Glutamatergic neuron (in vitro differentiated cells): Measurements from ENCODE around the gene SPOCD1. TPM values are rescaled to one million over a fixed set of nuclear protein-coding genes. Genes with fewer than 3 reads are reported as not detected.

Experiments used
- DNase-seq: peaks from one replicate; pipeline ENCODE4 v3.0.0; 2022
- H3K27ac Mint-ChIP-seq: one replicate; pipeline ENCODE4 v1.8.0; 2020; ENCODE audit warnings: mild to moderate bottlenecking, mixed read lengths, inconsistent platforms; ENCODE audit not compliant: unreplicated experiment
- H3K27me3 Mint-ChIP-seq: one replicate; pipeline ENCODE4 v1.8.0; 2020; ENCODE audit warnings: mild to moderate bottlenecking, moderate library complexity, mixed read lengths, inconsistent platforms; ENCODE audit not compliant: unreplicated experiment
- H3K36me3 Mint-ChIP-seq: one replicate; pipeline ENCODE4 v1.8.0; 2020; ENCODE audit warnings: mild to moderate bottlenecking, mixed read lengths, inconsistent platforms; ENCODE audit not compliant: unreplicated experiment
- H3K4me1 Mint-ChIP-seq: one replicate; pipeline ENCODE4 v1.8.0; 2020; ENCODE audit warnings: mild to moderate bottlenecking, low read depth, mixed read lengths, inconsistent platforms; ENCODE audit not compliant: unreplicated experiment
- H3K4me3 Mint-ChIP-seq: one replicate; pipeline ENCODE4 v1.8.0; 2020; ENCODE audit warnings: mild to moderate bottlenecking, mixed read lengths, inconsistent platforms; ENCODE audit not compliant: unreplicated experiment
- H3K9me3 Mint-ChIP-seq: one replicate; pipeline ENCODE4 v1.8.0; 2020; ENCODE audit warnings: mild to moderate bottlenecking, moderate library complexity, mixed read lengths, inconsistent platforms; ENCODE audit not compliant: unreplicated experiment
- total RNA-seq: library from RNA; stranded (reverse); fragmentation: NEBNext Ultra II Directional; extraction: Animal tissue kit (Norgen Biotek cat#: 25700); gene quantifications from one replicate; pipeline ENCODE4 v1.2.1, GENCODE V29; 2021; ENCODE audit not compliant: unreplicated experiment
- TF ChIP-seq, protein P1 (sequence below): fragments of 200-600 bp; sonication (generic); IDR thresholded peaks from one replicate; pipeline ENCODE4 v1.5.0; 2021; ENCODE audit not compliant: partially characterized antibody, unreplicated experiment

The SPOCD1 gene
- total RNA-seq, 1 donor from 2014 or later, result 0.74 TPM

DNA sequence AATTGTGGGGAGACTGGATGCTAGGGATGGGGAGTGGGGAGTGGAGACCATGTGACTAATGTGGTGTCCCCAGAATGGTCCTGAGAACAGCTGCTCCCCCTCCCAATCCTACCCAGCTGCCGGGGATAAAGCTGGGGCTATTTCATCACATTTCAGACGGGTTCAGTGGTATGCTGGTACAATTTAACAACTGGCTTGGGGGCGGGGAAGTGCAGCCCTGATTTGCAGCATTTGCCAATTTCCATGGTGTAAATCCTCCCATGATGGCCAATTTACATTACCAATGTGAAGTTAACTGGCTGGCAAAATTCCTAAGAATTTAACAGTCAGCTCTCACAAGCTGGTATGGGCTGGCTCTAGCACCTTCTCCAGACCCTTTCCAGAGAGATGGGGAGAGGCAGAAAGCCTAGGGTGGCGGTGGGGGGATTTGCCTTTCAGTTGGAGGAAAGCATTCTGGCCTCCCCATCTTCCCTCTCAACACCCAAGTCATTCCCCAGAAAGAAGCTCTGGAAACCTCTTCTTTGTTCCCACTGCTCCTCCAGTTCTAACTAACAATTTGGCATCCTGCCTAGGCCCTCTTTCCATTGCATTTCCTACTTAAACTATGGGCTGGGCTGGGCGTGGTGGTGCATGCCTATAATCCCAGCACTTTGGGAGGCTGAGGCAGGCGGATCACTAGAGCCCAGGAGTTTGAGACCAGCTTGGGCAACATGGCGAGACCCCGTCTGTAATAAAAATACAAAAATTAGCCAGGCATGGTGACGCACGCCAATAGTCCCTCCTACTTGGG, 40.4 kb downstream of the SPOCD1 start:
- TF ChIP-seq, protein P1, sequence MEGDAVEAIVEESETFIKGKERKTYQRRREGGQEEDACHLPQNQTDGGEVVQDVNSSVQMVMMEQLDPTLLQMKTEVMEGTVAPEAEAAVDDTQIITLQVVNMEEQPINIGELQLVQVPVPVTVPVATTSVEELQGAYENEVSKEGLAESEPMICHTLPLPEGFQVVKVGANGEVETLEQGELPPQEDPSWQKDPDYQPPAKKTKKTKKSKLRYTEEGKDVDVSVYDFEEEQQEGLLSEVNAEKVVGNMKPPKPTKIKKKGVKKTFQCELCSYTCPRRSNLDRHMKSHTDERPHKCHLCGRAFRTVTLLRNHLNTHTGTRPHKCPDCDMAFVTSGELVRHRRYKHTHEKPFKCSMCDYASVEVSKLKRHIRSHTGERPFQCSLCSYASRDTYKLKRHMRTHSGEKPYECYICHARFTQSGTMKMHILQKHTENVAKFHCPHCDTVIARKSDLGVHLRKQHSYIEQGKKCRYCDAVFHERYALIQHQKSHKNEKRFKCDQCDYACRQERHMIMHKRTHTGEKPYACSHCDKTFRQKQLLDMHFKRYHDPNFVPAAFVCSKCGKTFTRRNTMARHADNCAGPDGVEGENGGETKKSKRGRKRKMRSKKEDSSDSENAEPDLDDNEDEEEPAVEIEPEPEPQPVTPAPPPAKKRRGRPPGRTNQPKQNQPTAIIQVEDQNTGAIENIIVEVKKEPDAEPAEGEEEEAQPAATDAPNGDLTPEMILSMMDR, result no peak
- peaks cover 10% of the 10 kb centered on the region for H3K36me3 Mint-ChIP-seq
- H3K4me1 Mint-ChIP-seq, result peaks cover 23% of the 10 kb centered on the region
- no peak overlapping the region for H3K27ac Mint-ChIP-seq
- H3K27me3 Mint-ChIP-seq, result peaks cover 20% of the 10 kb centered on the region
- H3K9me3 Mint-ChIP-seq, result peaks cover 11% of the 10 kb centered on the region
- DNase-seq, result no peak
- H3K4me3 Mint-ChIP-seq, result no peak overlapping the region

DNA sequence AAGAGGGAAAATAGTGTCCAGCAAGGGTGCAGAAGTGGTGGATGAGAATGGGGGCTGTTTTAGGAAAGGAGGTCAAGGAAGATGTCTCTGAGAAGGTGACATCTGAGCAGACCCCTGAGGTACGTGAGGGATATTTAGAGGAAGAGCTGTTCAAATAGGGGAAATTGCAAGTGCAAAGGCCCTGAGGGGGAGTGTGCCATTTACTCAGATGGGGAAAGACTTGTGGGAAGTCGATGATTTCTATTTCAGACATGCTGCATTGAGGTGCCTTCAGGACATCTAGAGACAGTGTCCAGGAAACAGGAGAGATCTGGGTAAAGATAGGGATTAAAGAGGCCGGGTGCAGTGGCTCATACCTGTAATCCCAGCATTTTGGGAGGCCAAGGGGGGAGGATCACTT, 41.3 kb downstream of the SPOCD1 start:
- no peak overlapping the region for H3K4me3 Mint-ChIP-seq

DNA sequence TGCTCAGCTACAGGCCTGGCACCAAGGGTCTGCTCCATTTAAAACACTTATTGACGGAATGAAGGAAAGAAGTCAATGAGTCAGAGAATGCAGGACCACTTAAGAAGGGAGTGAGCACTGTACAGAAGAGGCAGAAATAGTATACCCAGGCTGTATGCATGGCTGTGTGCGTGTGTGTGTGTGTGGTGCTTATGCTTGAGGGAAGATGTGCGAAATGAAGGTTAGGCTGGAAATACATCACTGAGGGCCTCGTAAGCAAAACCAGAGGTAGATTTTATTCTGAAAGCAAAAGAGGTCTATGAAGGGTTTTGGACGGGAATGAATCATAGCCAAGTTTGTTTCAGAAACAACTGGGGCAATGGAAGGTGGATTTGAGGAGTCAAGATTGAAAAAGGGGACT, 42.0 kb downstream of the SPOCD1 start:
- Mint-ChIP-seq H3K4me3 (no peak overlapping the region), H3K36me3 (peaks cover 10% of the 10 kb centered on the region), H3K27me3 (peaks cover 25% of the 10 kb centered on the region), H3K4me1 (peaks cover 23% of the 10 kb centered on the region), H3K27ac (no peak overlapping the region), H3K9me3 (peaks cover 11% of the 10 kb centered on the region)
- DNase-seq, result no peak
- TF ChIP-seq, protein P1, result no peak

More for the DNA sequence above, 41.3 kb downstream of the SPOCD1 start:
- DNase-seq, result no peak
- Mint-ChIP-seq H3K9me3 (peaks cover 11% of the 10 kb centered on the region), H3K4me1 (peaks cover 23% of the 10 kb centered on the region), H3K36me3 (peaks cover 10% of the 10 kb centered on the region), H3K27me3 (peaks cover 25% of the 10 kb centered on the region), H3K27ac (peak overlapping the region; percentile 7)
- TF ChIP-seq, protein P1, result no peak

DNA sequence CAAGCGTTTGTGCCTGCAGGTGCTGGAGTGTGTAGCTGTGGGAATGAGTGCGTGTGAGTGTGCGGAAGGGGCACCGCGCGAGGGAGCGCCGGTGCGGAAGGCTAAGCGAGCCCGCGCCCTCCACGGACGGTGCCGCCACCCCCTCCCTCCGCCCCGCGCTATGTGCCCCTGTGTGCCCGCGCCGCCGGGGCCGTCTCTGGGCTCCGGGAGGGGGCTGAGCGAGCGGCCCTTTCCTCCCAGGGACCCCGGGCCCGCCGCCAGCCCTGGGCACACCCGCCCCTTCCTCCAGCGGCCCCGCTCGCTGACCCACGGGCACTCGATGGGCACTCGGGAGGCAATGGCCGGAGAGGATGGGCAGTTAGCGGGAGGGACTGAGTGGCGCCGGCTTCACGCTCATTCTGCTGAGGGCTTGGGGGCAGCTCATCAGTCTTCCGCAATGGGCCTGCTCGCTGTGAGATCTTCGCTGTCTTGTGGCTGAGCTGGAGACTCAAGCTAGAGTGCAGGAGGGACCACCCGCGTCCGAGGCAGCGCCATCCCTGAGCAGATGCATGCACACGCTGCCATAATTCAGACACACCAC, 43.1 kb downstream of the SPOCD1 start:
- no peak for DNase-seq
- peak overlapping the region; percentile 88 for H3K4me3 Mint-ChIP-seq
- peaks cover 23% of the 10 kb centered on the region for H3K4me1 Mint-ChIP-seq
- TF ChIP-seq, protein P1, result no peak
- H3K36me3 Mint-ChIP-seq, result peaks cover 10% of the 10 kb centered on the region
- H3K27ac Mint-ChIP-seq, result peak overlapping the region; percentile 68
- peaks cover 18% of the 10 kb centered on the region for H3K9me3 Mint-ChIP-seq
- H3K27me3 Mint-ChIP-seq, result peaks cover 28% of the 10 kb centered on the region
